Astrocyte (in vitro differentiated cells and primary cell): ENCODE results near the gene DLGAP4.

Source experiments
- EZH2 ChIP-seq: IDR thresholded peaks from 2 replicates; pipeline ENCODE4 v1.6.1; 2012; ENCODE audit warnings: mild to moderate bottlenecking, low read length, inconsistent platforms; ENCODE audit not compliant: insufficient read depth
- TF ChIP-seq, protein P1 (sequence below): IDR thresholded peaks from 2 replicates; pipeline ENCODE4 v1.5.1; 2011; ENCODE audit warnings: low read depth, mild to moderate bottlenecking, inconsistent platforms, low read length, moderate library complexity; ENCODE audit not compliant: insufficient read depth

DNA sequence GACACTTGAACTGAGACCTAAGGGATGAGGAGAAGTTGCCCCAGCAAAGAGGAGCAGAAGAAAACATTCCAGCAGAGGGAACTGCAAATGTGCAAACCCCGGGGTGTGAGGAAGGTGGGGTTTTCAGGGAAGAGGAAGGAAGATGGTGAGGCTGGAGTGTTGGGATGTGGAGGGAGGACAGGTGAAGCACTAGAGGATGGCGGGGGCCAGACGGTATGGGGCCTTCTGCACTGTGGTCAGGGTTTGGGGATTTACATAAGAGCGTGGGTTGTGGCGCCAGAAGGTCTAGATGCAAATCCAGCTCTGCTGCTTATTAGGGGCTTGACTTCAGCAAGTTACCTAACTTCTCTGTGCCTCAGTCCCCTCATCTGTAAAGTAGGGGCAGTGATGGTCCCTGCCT, 16.0 kb downstream of the DLGAP4 start:
- TF ChIP-seq EZH2, result no peak
- TF ChIP-seq, protein P1, sequence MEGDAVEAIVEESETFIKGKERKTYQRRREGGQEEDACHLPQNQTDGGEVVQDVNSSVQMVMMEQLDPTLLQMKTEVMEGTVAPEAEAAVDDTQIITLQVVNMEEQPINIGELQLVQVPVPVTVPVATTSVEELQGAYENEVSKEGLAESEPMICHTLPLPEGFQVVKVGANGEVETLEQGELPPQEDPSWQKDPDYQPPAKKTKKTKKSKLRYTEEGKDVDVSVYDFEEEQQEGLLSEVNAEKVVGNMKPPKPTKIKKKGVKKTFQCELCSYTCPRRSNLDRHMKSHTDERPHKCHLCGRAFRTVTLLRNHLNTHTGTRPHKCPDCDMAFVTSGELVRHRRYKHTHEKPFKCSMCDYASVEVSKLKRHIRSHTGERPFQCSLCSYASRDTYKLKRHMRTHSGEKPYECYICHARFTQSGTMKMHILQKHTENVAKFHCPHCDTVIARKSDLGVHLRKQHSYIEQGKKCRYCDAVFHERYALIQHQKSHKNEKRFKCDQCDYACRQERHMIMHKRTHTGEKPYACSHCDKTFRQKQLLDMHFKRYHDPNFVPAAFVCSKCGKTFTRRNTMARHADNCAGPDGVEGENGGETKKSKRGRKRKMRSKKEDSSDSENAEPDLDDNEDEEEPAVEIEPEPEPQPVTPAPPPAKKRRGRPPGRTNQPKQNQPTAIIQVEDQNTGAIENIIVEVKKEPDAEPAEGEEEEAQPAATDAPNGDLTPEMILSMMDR, result no peak
